Gastroesophageal sphincter (tissue), 3 donors: ENCODE data around the gene BAD.

Experiments
- EP300 ChIP-seq: sonication (generic); formaldehyde crosslinking; IDR thresholded peaks from one replicate; pipeline ENCODE4 v1.6.1; 2017; ENCODE audit warnings: antibody characterized with exemption, mild to moderate bottlenecking
- POLR2A ChIP-seq, 2 donors: fragments of 450-650 bp; IDR thresholded peaks; one replicate each; pipeline ENCODE4 v1.6.1; 2017; ENCODE audit warnings: antibody characterized with exemption in 2 of 2, mild to moderate bottlenecking in 2 of 2, moderate library complexity in 1 of 2
- TF ChIP-seq, protein P1 (sequence below), 4 experiments: fragments of 200-600 bp in 2 of 4; fragments of 450-650 bp in 2 of 4; sonication (generic) in 1 of 4; IDR thresholded peaks; one replicate each; pipeline ENCODE4 v1.5.1; 2017 to 2019; ENCODE audit warnings: antibody characterized with exemption in 4 of 4, mild to moderate bottlenecking in 2 of 4, moderate library complexity in 2 of 4

- TF ChIP-seq, protein P1, sequence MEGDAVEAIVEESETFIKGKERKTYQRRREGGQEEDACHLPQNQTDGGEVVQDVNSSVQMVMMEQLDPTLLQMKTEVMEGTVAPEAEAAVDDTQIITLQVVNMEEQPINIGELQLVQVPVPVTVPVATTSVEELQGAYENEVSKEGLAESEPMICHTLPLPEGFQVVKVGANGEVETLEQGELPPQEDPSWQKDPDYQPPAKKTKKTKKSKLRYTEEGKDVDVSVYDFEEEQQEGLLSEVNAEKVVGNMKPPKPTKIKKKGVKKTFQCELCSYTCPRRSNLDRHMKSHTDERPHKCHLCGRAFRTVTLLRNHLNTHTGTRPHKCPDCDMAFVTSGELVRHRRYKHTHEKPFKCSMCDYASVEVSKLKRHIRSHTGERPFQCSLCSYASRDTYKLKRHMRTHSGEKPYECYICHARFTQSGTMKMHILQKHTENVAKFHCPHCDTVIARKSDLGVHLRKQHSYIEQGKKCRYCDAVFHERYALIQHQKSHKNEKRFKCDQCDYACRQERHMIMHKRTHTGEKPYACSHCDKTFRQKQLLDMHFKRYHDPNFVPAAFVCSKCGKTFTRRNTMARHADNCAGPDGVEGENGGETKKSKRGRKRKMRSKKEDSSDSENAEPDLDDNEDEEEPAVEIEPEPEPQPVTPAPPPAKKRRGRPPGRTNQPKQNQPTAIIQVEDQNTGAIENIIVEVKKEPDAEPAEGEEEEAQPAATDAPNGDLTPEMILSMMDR (IDR thresholded peaks at IDR 0.05) = no peak
- TF ChIP-seq POLR2A (IDR thresholded peaks at IDR 0.05) (no peak), EP300 (no peak)
Observed at GRCh38 chr11:64327375-64327774, 42.9 kb upstream of the BAD start.
